Gastroesophageal sphincter (tissue), 3 donors: ENCODE data around the gene EPHA2.

Experiments
- POLR2A ChIP-seq, 2 donors: fragments of 450-650 bp; IDR thresholded peaks; one replicate each; pipeline ENCODE4 v1.6.1; 2017; ENCODE audit warnings: antibody characterized with exemption in 2 of 2, mild to moderate bottlenecking in 2 of 2, moderate library complexity in 1 of 2
- TF ChIP-seq, protein P1 (sequence below), 4 experiments: fragments of 200-600 bp in 2 of 4; fragments of 450-650 bp in 2 of 4; sonication (generic) in 1 of 4; IDR thresholded peaks; one replicate each; pipeline ENCODE4 v1.5.1; 2017 to 2019; ENCODE audit warnings: antibody characterized with exemption in 4 of 4, mild to moderate bottlenecking in 2 of 4, moderate library complexity in 2 of 4

DNA sequence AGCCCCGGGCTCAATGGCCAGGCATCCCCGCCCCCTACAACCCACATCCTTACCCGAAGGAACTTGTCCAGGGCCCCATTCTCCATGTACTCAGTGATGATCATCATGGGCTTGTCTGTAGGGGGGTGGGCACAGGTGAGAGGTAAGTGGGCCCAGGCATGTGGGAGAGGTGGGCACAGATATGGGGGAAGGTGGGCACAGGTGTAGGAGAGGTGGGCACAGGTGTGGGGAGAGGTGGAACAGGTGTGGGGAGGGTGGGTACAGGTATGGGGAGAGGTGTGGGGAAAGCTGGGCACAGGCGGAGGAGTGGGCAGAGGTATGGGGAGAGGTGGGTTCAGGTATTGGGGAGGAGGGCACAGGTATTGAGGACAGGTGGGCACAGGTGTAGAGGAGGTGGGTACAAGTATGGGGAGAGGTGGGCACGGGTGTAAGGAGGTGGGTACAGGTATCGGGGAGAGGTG, 23.5 kb downstream of the EPHA2 start:
- TF ChIP-seq, protein P1, sequence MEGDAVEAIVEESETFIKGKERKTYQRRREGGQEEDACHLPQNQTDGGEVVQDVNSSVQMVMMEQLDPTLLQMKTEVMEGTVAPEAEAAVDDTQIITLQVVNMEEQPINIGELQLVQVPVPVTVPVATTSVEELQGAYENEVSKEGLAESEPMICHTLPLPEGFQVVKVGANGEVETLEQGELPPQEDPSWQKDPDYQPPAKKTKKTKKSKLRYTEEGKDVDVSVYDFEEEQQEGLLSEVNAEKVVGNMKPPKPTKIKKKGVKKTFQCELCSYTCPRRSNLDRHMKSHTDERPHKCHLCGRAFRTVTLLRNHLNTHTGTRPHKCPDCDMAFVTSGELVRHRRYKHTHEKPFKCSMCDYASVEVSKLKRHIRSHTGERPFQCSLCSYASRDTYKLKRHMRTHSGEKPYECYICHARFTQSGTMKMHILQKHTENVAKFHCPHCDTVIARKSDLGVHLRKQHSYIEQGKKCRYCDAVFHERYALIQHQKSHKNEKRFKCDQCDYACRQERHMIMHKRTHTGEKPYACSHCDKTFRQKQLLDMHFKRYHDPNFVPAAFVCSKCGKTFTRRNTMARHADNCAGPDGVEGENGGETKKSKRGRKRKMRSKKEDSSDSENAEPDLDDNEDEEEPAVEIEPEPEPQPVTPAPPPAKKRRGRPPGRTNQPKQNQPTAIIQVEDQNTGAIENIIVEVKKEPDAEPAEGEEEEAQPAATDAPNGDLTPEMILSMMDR (IDR thresholded peaks at IDR 0.05), result no peak
- TF ChIP-seq POLR2A (IDR thresholded peaks at IDR 0.05), result no peak
